OCI-LY7 (cell line): ENCODE results near the gene ISOC1. TPM values are rescaled to one million over a fixed set of nuclear protein-coding genes. Genes with fewer than 3 reads are reported as not detected.

Experiments used
- BruUV-seq: library from RNA; stranded (reverse); fragments of 400-500 nt; replicated peaks from 2 replicates; lab custom pipeline; 2021; lab: Mats Ljungman, UMichigan
- CTCF ChIA-PET: fragments of 300-600 bp; sonication (Branson Sonifier 250); formaldehyde crosslinking; loops from one replicate; lab custom pipeline; 2022; ENCODE audit warnings: antibody characterized with exemption; ENCODE audit not compliant: unreplicated experiment; lab: Charles Lee
- POLR2A ChIA-PET: fragments of 300-600 bp; sonication (Branson Sonifier 250); formaldehyde crosslinking; loops from one replicate; lab custom pipeline; 2022; ENCODE audit warnings: antibody characterized with exemption; lab: Charles Lee
- DNase-seq: peaks from one replicate; pipeline ENCODE4 v3.0.0-alpha.2; 2015; ENCODE audit warnings: low spot score
- H2AFZ ChIP-seq: fragments of 200-600 bp; sonication (generic), shearing (Covaris generic); 2 replicates; pipeline ENCODE4 v1.6.1; 2014; ENCODE audit warnings: mild to moderate bottlenecking, antibody characterized with exemption, low read length, moderate library complexity
- H3K27ac ChIP-seq: fragments of 200-600 bp; sonication (generic); 2 replicates; pipeline ENCODE4 v1.5.1; 2014; ENCODE audit warnings: mixed run types, low read depth, mild to moderate bottlenecking, moderate library complexity, low read length, inconsistent platforms; ENCODE audit not compliant: poor library complexity, severe bottlenecking
- H3K36me3 ChIP-seq: fragments of 200-600 bp; sonication (generic); 2 replicates; pipeline ENCODE4 v1.6.1; 2014; ENCODE audit warnings: mild to moderate bottlenecking, antibody characterized with exemption, low read length, moderate library complexity, mixed read lengths; ENCODE audit not compliant: insufficient read depth
- H3K4me1 ChIP-seq: fragments of 200-600 bp; sonication (generic); 2 replicates; pipeline ENCODE4 v1.5.1; 2014; ENCODE audit warnings: mild to moderate bottlenecking, low read length; ENCODE audit not compliant: insufficient read depth, poor library complexity, severe bottlenecking
- H3K4me2 ChIP-seq: fragments of 200-600 bp; sonication (generic); 2 replicates; pipeline ENCODE4 v1.6.1; 2014; ENCODE audit warnings: mild to moderate bottlenecking, low read length
- H3K4me3 ChIP-seq: fragments of 200-600 bp; sonication (generic); 2 replicates; pipeline ENCODE4 v1.5.1; 2014; ENCODE audit warnings: mild to moderate bottlenecking, low read depth, low read length; ENCODE audit not compliant: poor library complexity, severe bottlenecking
- H3K79me2 ChIP-seq: fragments of 200-600 bp; sonication (generic); 2 replicates; pipeline ENCODE4 v1.6.1; 2016; ENCODE audit warnings: low read depth, mild to moderate bottlenecking, low read length, moderate library complexity, mixed read lengths; ENCODE audit not compliant: insufficient read depth
- H3K9me2 ChIP-seq: fragments of 200-600 bp; sonication (generic); 2 replicates; pipeline ENCODE4 v1.6.1; 2016; ENCODE audit warnings: mild to moderate bottlenecking, low read length, mixed read lengths; ENCODE audit not compliant: insufficient read depth
- H3K9me3 ChIP-seq: fragments of 200-600 bp; sonication (generic); 2 replicates; pipeline ENCODE4 v1.6.1; 2014; ENCODE audit warnings: mild to moderate bottlenecking, mixed run types, low read length, mixed read lengths
- H4K20me1 ChIP-seq: fragments of 200-600 bp; sonication (generic); 2 replicates; pipeline ENCODE4 v1.6.1; 2014; ENCODE audit warnings: mild to moderate bottlenecking, antibody characterized with exemption, low read length, moderate library complexity, mixed read lengths; ENCODE audit not compliant: insufficient read depth
- EZH2phosphoT487 ChIP-seq: fragments of 200-600 bp; sonication (generic); IDR thresholded peaks from 2 replicates; pipeline ENCODE4 v1.6.1; 2018; ENCODE audit warnings: low read depth, borderline replicate concordance, mild to moderate bottlenecking, mixed run types, antibody characterized with exemption, low read length, moderate library complexity, mixed read lengths
- intact Hi-C: fragments of 100-400 bp; cut with micrococcal nuclease; formaldehyde crosslinking; loops from one replicate; pipeline ENCODE4 v1.10.0; 2022; ENCODE audit not compliant: unreplicated experiment
- total RNA-seq, 2 experiments: library from RNA; depleted of rRNA in 1 of 2; stranded (reverse); fragments of >200 nt in 1 of 2; shearing (Covaris generic) in 1 of 2; gene quantifications; 2 replicates each; pipeline ENCODE4 v1.2.3, GENCODE V29; 2014 to 2022
- TF ChIP-seq, protein P1 (sequence below): fragments of 200-600 bp; sonication (generic); conservative IDR thresholded peaks from 2 replicates; pipeline ENCODE4 v1.5.1; 2014; ENCODE audit warnings: mild to moderate bottlenecking, antibody characterized with exemption, low read length, moderate library complexity, mixed read lengths

The ISOC1 gene
- total RNA-seq, 2 experiments from 2014 or later = 17.9 to 23.8 TPM

DNA sequence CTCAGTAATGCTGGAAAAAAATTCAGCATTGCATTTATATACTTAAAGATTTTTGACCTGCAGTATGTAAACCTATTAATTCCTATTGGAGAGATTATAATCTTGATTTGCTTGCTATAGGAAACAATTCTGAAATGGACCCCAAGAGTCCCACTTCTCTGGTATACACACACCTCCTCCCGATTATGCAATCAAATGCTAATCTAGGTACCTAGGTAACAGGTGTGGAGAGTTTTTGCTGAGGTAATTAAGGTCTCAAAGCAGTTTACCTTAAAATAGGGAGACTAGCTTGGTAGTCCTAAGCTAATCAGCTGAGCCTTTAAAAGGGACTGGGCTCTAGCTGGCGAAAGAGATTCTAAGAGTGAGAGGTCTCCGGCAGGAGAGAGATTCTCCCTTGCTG, 22.2 kb downstream of the ISOC1 start:
- no peak for TF ChIP-seq EZH2phosphoT487
- TF ChIP-seq, protein P1, sequence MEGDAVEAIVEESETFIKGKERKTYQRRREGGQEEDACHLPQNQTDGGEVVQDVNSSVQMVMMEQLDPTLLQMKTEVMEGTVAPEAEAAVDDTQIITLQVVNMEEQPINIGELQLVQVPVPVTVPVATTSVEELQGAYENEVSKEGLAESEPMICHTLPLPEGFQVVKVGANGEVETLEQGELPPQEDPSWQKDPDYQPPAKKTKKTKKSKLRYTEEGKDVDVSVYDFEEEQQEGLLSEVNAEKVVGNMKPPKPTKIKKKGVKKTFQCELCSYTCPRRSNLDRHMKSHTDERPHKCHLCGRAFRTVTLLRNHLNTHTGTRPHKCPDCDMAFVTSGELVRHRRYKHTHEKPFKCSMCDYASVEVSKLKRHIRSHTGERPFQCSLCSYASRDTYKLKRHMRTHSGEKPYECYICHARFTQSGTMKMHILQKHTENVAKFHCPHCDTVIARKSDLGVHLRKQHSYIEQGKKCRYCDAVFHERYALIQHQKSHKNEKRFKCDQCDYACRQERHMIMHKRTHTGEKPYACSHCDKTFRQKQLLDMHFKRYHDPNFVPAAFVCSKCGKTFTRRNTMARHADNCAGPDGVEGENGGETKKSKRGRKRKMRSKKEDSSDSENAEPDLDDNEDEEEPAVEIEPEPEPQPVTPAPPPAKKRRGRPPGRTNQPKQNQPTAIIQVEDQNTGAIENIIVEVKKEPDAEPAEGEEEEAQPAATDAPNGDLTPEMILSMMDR = no peak
- Histone ChIP-seq H4K20me1 (no peaks in the 10 kb centered on the region; the same call in 1 of the 2 replicates), H3K4me2 (no peak overlapping the region), H3K9me3 (no peaks in the 10 kb centered on the region), H3K4me3 (no peak overlapping the region), H3K79me2 (no peaks in the 10 kb centered on the region), H3K9me2 (no peaks in the 10 kb centered on the region), H3K27ac (no peak overlapping the region), H2AFZ (no peak overlapping the region), H3K4me1 (no peaks in the 10 kb centered on the region), H3K36me3 (no peaks in the 10 kb centered on the region)
- intact Hi-C loops = no loop called here
- CTCF ChIA-PET = no interaction called here
- BruUV-seq = no TSS peak
- POLR2A ChIA-PET = no interaction called here
- no peak for DNase-seq

DNA sequence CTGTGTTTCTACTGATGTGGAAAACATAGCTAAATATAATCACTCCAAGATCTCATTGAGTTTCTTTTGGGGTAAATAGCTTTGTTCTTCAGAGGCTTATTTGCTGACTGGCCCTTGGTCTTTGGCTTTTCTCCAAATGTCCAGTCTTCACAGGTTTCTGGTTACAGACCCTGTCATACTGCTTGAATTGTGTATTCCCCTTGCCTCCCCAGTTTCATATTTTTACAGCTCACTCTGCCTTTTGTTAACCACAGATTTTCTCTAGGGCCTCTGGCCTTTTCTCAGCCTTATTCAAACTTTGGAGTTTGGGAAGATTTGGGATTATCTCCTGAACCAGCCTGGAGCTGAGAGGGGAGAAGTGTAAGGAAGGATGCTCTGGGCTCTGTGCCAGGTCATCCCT, 23.9 kb downstream of the ISOC1 start:
- Histone ChIP-seq H3K9me2 (no peaks in the 10 kb centered on the region), H3K36me3 (no peaks in the 10 kb centered on the region), H4K20me1 (no peaks in the 10 kb centered on the region; the same call in 1 of the 2 replicates), H3K4me1 (no peaks in the 10 kb centered on the region), H3K79me2 (no peaks in the 10 kb centered on the region), H2AFZ (no peak overlapping the region), H3K4me2 (no peak overlapping the region), H3K9me3 (no peaks in the 10 kb centered on the region), H3K4me3 (no peak overlapping the region), H3K27ac (no peak overlapping the region)
- intact Hi-C loops = no loop called here
- POLR2A ChIA-PET = interaction anchor here (0.6 kb wide), 2 partner anchors 10 to 90 kb away, joined by 3 to 5 read pairs; no protein-coding TSS in a partner anchor
- no peak for DNase-seq
- no TSS peak for BruUV-seq
- TF ChIP-seq, protein P1 = no peak
- no peak for TF ChIP-seq EZH2phosphoT487
- CTCF ChIA-PET = no interaction called here

- Histone ChIP-seq H3K9me2 (no peaks in the 10 kb centered on the region), H3K4me3 (no peak overlapping the region), H3K79me2 (no peaks in the 10 kb centered on the region), H3K4me1 (no peaks in the 10 kb centered on the region), H3K4me2 (no peak overlapping the region), H2AFZ (no peak overlapping the region), H3K27ac (no peak overlapping the region), H3K36me3 (no peaks in the 10 kb centered on the region), H3K9me3 (no peaks in the 10 kb centered on the region), H4K20me1 (no peaks in the 10 kb centered on the region; the same call in 1 of the 2 replicates)
- intact Hi-C loops = no loop called here
- TF ChIP-seq EZH2phosphoT487 = no peak
- TF ChIP-seq, protein P1 = no peak
- DNase-seq = no peak
- BruUV-seq = no TSS peak
- CTCF ChIA-PET = no interaction called here
- POLR2A ChIA-PET = interaction anchor here (0.6 kb wide), 1 partner anchor 9 kb away, joined by 3 read pairs; no protein-coding TSS in a partner anchor
Observed at GRCh38 chr5:129118826-129119225, 24.3 kb downstream of the ISOC1 start.
